ENCODE measurements around the gene CUBN. TPM values are rescaled to one million over a fixed set of nuclear protein-coding genes. Genes with fewer than 3 reads are reported as not detected.

CUBN gene
- total and polyA plus RNA-seq, 9 of the 15 experiments (the other 6 are each of a cell fraction or from before 2014, with no cell fraction given): 0.04 to 0.33 (median 0.09) TPM

DNA sequence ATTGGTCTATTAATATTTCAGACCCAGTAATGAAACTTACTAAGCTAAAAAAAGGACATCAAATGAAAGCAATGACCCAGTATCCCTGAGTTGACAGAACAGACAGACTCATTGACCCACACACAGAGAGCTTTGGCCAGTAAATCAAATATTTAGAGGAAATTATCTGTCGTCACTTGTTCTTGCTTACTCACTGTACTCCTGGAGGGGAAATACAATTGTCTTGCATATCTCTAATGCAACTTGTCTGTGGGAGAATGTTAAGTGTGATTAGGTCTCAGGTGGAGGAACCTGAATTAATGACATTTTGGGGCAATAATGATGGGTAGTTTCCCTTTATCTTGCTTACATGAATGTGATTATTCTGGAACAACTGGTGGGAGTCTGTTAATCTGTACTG, 80.4 kb downstream of the CUBN start (continued):
- TF ChIP-seq, protein P1, sequence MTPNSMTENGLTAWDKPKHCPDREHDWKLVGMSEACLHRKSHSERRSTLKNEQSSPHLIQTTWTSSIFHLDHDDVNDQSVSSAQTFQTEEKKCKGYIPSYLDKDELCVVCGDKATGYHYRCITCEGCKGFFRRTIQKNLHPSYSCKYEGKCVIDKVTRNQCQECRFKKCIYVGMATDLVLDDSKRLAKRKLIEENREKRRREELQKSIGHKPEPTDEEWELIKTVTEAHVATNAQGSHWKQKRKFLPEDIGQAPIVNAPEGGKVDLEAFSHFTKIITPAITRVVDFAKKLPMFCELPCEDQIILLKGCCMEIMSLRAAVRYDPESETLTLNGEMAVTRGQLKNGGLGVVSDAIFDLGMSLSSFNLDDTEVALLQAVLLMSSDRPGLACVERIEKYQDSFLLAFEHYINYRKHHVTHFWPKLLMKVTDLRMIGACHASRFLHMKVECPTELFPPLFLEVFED (CRISPR knock-in tag; conservative IDR thresholded peaks at IDR 0.05): no peak
- TF ChIP-seq ZNF121 (CRISPR knock-in tag; conservative IDR thresholded peaks at IDR 0.05) (no peak), SUPT5H (IDR thresholded peaks at IDR 0.05) (no peak), GTF2A2 (tag; IDR thresholded peaks at IDR 0.05) (no peak), ZNF444 (CRISPR knock-in tag; IDR thresholded peaks at IDR 0.05) (no peak), TBL1XR1 (IDR thresholded peaks at IDR 0.05; ENCODE audit: low read length in 2 of 2) (0 out of 4 replicates have a peak, but pooled peaks of 1 of the 2 experiments have one; percentile 39), ZEB2 (IDR thresholded peaks at IDR 0.05) (peak; percentile 77), ZBED1 (IDR thresholded peaks at IDR 0.05) (no peak), STAT5B (CRISPR knock-in tag; IDR thresholded peaks at IDR 0.05) (no peak), NUFIP1 (IDR thresholded peaks at IDR 0.05; ENCODE audit: partially characterized antibody) (no peak), ZFP30 (CRISPR knock-in tag; IDR thresholded peaks at IDR 0.05; ENCODE audit: borderline replicate concordance) (no peak), FOS (IDR thresholded peaks at IDR 0.05; ENCODE audit: extremely low read depth, insufficient read length) (no peak), NRF1 (conservative IDR thresholded peaks at IDR 0.05 in 1 of 2, IDR thresholded peaks at IDR 0.05 in 1 of 2) (no peak)
- TF ChIP-seq, protein P2, sequence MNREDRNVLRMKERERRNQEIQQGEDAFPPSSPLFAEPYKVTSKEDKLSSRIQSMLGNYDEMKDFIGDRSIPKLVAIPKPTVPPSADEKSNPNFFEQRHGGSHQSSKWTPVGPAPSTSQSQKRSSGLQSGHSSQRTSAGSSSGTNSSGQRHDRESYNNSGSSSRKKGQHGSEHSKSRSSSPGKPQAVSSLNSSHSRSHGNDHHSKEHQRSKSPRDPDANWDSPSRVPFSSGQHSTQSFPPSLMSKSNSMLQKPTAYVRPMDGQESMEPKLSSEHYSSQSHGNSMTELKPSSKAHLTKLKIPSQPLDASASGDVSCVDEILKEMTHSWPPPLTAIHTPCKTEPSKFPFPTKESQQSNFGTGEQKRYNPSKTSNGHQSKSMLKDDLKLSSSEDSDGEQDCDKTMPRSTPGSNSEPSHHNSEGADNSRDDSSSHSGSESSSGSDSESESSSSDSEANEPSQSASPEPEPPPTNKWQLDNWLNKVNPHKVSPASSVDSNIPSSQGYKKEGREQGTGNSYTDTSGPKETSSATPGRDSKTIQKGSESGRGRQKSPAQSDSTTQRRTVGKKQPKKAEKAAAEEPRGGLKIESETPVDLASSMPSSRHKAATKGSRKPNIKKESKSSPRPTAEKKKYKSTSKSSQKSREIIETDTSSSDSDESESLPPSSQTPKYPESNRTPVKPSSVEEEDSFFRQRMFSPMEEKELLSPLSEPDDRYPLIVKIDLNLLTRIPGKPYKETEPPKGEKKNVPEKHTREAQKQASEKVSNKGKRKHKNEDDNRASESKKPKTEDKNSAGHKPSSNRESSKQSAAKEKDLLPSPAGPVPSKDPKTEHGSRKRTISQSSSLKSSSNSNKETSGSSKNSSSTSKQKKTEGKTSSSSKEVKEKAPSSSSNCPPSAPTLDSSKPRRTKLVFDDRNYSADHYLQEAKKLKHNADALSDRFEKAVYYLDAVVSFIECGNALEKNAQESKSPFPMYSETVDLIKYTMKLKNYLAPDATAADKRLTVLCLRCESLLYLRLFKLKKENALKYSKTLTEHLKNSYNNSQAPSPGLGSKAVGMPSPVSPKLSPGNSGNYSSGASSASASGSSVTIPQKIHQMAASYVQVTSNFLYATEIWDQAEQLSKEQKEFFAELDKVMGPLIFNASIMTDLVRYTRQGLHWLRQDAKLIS (CRISPR knock-in tag; IDR thresholded peaks at IDR 0.05): no peak
- TF ChIP-seq, protein P3, sequence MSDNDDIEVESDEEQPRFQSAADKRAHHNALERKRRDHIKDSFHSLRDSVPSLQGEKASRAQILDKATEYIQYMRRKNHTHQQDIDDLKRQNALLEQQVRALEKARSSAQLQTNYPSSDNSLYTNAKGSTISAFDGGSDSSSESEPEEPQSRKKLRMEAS (CRISPR knock-in tag; IDR thresholded peaks at IDR 0.05): no peak
- TF ChIP-seq, protein P4, sequence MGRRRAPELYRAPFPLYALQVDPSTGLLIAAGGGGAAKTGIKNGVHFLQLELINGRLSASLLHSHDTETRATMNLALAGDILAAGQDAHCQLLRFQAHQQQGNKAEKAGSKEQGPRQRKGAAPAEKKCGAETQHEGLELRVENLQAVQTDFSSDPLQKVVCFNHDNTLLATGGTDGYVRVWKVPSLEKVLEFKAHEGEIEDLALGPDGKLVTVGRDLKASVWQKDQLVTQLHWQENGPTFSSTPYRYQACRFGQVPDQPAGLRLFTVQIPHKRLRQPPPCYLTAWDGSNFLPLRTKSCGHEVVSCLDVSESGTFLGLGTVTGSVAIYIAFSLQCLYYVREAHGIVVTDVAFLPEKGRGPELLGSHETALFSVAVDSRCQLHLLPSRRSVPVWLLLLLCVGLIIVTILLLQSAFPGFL (CRISPR knock-in tag; IDR thresholded peaks at IDR 0.05): no peak
- TF ChIP-seq, protein P5, sequence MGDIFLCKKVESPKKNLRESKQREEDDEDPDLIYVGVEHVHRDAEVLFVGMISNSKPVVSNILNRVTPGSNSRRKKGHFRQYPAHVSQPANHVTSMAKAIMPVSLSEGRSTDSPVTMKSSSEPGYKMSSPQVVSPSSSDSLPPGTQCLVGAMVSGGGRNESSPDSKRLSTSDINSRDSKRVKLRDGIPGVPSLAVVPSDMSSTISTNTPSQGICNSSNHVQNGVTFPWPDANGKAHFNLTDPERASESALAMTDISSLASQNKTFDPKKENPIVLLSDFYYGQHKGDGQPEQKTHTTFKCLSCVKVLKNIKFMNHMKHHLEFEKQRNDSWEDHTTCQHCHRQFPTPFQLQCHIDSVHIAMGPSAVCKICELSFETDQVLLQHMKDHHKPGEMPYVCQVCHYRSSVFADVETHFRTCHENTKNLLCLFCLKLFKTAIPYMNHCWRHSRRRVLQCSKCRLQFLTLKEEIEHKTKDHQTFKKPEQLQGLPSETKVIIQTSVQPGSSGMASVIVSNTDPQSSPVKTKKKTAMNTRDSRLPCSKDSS (IDR thresholded peaks at IDR 0.05; ENCODE audit: low read depth, partially characterized antibody): no peak
- TF ChIP-seq, protein P6, sequence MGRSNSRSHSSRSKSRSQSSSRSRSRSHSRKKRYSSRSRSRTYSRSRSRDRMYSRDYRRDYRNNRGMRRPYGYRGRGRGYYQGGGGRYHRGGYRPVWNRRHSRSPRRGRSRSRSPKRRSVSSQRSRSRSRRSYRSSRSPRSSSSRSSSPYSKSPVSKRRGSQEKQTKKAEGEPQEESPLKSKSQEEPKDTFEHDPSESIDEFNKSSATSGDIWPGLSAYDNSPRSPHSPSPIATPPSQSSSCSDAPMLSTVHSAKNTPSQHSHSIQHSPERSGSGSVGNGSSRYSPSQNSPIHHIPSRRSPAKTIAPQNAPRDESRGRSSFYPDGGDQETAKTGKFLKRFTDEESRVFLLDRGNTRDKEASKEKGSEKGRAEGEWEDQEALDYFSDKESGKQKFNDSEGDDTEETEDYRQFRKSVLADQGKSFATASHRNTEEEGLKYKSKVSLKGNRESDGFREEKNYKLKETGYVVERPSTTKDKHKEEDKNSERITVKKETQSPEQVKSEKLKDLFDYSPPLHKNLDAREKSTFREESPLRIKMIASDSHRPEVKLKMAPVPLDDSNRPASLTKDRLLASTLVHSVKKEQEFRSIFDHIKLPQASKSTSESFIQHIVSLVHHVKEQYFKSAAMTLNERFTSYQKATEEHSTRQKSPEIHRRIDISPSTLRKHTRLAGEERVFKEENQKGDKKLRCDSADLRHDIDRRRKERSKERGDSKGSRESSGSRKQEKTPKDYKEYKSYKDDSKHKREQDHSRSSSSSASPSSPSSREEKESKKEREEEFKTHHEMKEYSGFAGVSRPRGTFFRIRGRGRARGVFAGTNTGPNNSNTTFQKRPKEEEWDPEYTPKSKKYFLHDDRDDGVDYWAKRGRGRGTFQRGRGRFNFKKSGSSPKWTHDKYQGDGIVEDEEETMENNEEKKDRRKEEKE (IDR thresholded peaks at IDR 0.05; ENCODE audit: borderline replicate concordance in 1 of 2, control insufficient read depth in 1 of 2, low read depth in 2 of 2, low read length in 1 of 2): no peak

All from K562 (cell line).